Gastroesophageal sphincter (tissue), 4 donors: ENCODE data around the gene TBCEL. TPM values are rescaled to one million over a fixed set of nuclear protein-coding genes. Genes with fewer than 3 reads are reported as not detected.

Source experiments
- ATAC-seq: fragments of 150-250 bp; one replicate; pipeline ENCODE4 v1.9.1; 2016; ENCODE audit warnings: mild to moderate bottlenecking, moderate library complexity
- H3K27ac ChIP-seq, 4 donors: fragments of 200-600 bp; sonication (generic) in 3 of 4; 1 replicate in 3 of 4; 2 replicates in 1 of 4; pipeline ENCODE4 v1.5.1; 2016 to 2019
- H3K27me3 ChIP-seq: fragments of 200-600 bp; sonication (generic); one replicate; pipeline ENCODE4 v1.5.1; 2019
- H3K36me3 ChIP-seq, 2 donors: fragments of 200-600 bp; sonication (generic); one replicate each; pipeline ENCODE4 v1.5.1; 2019; ENCODE audit warnings: control low read depth in 1 of 2
- H3K4me1 ChIP-seq, 3 donors: fragments of 200-600 bp; sonication (generic); 1 replicate in 2 of 3; 2 replicates in 1 of 3; pipeline ENCODE4 v1.5.1; 2016 to 2019; ENCODE audit warnings: control low read depth in 2 of 3
- H3K4me3 ChIP-seq, 2 donors: fragments of 200-600 bp; sonication (generic); one replicate each; pipeline ENCODE4 v1.5.1; 2019; ENCODE audit warnings: mild to moderate bottlenecking in 1 of 2, moderate library complexity in 1 of 2
- H3K9me3 ChIP-seq, 3 donors: fragments of 200-600 bp; sonication (generic); one replicate each; pipeline ENCODE4 v1.5.1; 2017 to 2019; ENCODE audit warnings: control low read depth in 2 of 3
- CTCF ChIP-seq, 4 experiments: fragments of 200-600 bp in 2 of 4; fragments of 450-650 bp in 2 of 4; sonication (generic) in 1 of 4; IDR thresholded peaks; one replicate each; pipeline ENCODE4 v1.5.1; 2017 to 2019; ENCODE audit warnings: antibody characterized with exemption in 4 of 4, mild to moderate bottlenecking in 2 of 4, moderate library complexity in 2 of 4
- EP300 ChIP-seq: sonication (generic); formaldehyde crosslinking; IDR thresholded peaks from one replicate; pipeline ENCODE4 v1.6.1; 2017; ENCODE audit warnings: antibody characterized with exemption, mild to moderate bottlenecking
- POLR2A ChIP-seq, 2 donors: fragments of 450-650 bp; IDR thresholded peaks; one replicate each; pipeline ENCODE4 v1.6.1; 2017; ENCODE audit warnings: antibody characterized with exemption in 2 of 2, mild to moderate bottlenecking in 2 of 2, moderate library complexity in 1 of 2
- POLR2AphosphoS5 ChIP-seq: sonication (generic); formaldehyde crosslinking; IDR thresholded peaks from one replicate; pipeline ENCODE4 v1.6.1; 2017; ENCODE audit warnings: antibody characterized with exemption
- WGBS, 2 donors: methylation state at CpG; one replicate each; pipeline ENCODE4 v1.1.5; 2018; ENCODE audit warnings: low coverage in 1 of 2; 5-methylcytosine and 5-hydroxymethylcytosine counted together
- total RNA-seq, 4 donors: library from RNA; depleted of rRNA; stranded (reverse); fragments of >200 nt; gene quantifications; one replicate each; pipeline ENCODE4 v1.1.0, GENCODE V29; 2016

TBCEL gene
- total RNA-seq, 4 donors from 2014 or later = 25.7 to 39.0 (median 30.8) TPM

GRCh38 chr11:121090145-121090721, 66.3 kb downstream of the TBCEL start:
- Histone ChIP-seq H3K27ac (no peak overlapping the region), H3K4me3 (no peak overlapping the region), H3K9me3 (no peaks in the 10 kb centered on the region), H3K27me3 (no peaks in the 10 kb centered on the region), H3K36me3 (peaks cover 0 to 45% of the 10 kb centered on the region in 2 donors), H3K4me1 (no peaks in the 10 kb centered on the region)
- WGBS, 2 donors = 88 to 93% methylated on average over 4 to 5 of the region's 5 CpGs
- no peak for ATAC-seq
- TF ChIP-seq EP300 (no peak), CTCF (IDR thresholded peaks at IDR 0.05) (no peak), POLR2AphosphoS5 (no peak), POLR2A (IDR thresholded peaks at IDR 0.05) (no peak)

DNA sequence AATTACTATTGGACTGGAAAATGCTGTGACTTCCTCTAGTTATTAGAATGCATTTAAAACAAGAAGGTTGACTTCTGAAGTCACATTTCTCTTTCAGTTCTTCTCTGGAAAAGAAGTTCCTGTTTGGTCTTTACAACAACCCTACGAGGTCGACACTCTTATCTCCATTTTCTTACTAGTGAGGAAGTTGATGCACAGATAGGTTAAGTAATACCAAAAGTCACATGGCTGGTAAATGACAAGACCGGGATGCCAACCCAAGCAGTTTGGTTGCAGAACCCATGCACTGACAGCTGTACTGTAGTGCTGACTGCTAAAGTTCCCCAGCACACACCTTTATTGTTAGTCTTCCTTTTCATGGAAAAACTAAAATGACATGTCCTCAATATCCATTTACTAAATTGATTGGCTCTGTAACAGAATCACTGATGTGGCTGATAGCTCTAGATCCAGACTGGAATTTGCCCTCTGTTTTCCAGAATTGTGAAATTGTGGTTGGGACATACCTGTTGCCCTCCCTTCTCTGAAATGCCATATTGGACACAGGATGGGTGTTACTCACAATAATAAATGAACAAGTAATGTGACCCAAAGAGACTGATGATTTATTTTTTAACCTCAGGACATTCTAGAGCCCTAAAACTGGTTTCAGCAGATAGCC, 67.7 kb downstream of the TBCEL start:
- TF ChIP-seq POLR2AphosphoS5 (no peak), POLR2A (IDR thresholded peaks at IDR 0.05) (no peak), CTCF (IDR thresholded peaks at IDR 0.05) (no peak), EP300 (no peak)
- Histone ChIP-seq H3K27me3 (no peaks in the 10 kb centered on the region), H3K4me1 (no peaks in the 10 kb centered on the region), H3K4me3 (no peak overlapping the region), H3K9me3 (no peaks in the 10 kb centered on the region), H3K27ac (no peak overlapping the region), H3K36me3 (peaks cover 0 to 31% of the 10 kb centered on the region in 2 donors)
- WGBS, 2 donors = 76 to 90% methylated on average over 3 of the region's 3 CpGs
- ATAC-seq = no peak

DNA sequence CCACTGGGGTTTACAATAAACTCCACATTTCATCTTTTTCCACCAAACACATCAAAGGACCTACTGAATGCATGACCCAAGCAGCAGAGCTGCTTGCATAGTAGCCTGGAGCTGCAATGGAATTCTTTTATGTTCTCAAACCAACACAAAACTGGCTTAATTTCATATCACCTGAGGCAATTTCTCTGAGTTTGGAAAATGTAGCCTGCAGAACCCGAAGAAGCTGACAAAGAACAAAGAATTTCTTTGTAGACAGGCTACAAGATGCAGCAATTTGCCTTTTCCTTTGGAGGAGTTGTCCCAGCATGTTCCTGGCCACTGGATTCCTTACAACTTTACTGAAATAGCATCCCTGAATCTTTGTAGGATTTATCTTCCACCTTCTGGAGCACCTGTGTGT, 71.7 kb downstream of the TBCEL start:
- Histone ChIP-seq H3K27ac (no peak overlapping the region), H3K36me3 (no peaks in the 10 kb centered on the region), H3K27me3 (no peaks in the 10 kb centered on the region), H3K4me3 (no peak overlapping the region), H3K9me3 (no peaks in the 10 kb centered on the region), H3K4me1 (no peaks in the 10 kb centered on the region)
- 80 to 82% methylated on average over 1 of the region's 1 CpG for WGBS, 2 donors
- no peak for ATAC-seq
- TF ChIP-seq CTCF (IDR thresholded peaks at IDR 0.05) (no peak), POLR2A (IDR thresholded peaks at IDR 0.05) (no peak), EP300 (no peak), POLR2AphosphoS5 (no peak)

- Histone ChIP-seq H3K36me3 (no peaks in the 10 kb centered on the region), H3K4me1 (peaks cover 0 to 3% (median 2%) of the 10 kb centered on the region in 3 donors), H3K4me3 (no peak overlapping the region), H3K9me3 (no peaks in the 10 kb centered on the region), H3K27me3 (no peaks in the 10 kb centered on the region), H3K27ac (no peak overlapping the region)
- no peak for TF ChIP-seq POLR2AphosphoS5
- no peak for TF ChIP-seq EP300
- no peak for TF ChIP-seq POLR2A (IDR thresholded peaks at IDR 0.05)
- no peak for TF ChIP-seq CTCF (IDR thresholded peaks at IDR 0.05)
- 90 to 100% methylated on average over 2 to 4 of the region's 4 CpGs for WGBS, 2 donors
- ATAC-seq = no peak
Observed at GRCh38 chr11:121099364-121099763, 75.5 kb downstream of the TBCEL start.

DNA sequence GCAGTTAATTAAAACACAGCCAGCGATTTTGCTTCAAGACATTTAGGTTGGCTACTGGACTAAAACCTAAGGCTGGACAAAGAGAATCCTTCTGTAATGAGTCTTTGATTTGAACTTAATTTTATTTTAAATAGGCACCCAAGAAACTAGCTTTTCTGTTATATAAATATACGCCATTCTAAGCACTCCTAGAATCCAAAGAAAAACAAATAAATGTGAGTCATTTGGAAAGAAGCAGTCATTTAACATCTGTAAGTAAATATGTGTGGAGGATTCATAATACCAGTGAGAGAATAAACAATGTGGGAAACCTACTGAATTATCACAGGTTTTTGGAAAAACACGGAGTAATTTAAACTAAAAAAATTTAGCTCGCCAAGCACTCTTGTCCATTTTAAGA, 76.0 kb downstream of the TBCEL start:
- WGBS, 2 donors = 50 to 60% methylated on average over 4 of the region's 4 CpGs
- Histone ChIP-seq H3K4me3 (no peak overlapping the region), H3K9me3 (no peaks in the 10 kb centered on the region), H3K27ac (no peak overlapping the region), H3K4me1 (peaks cover 0 to 9% (median 8%) of the 10 kb centered on the region in 3 donors), H3K36me3 (no peaks in the 10 kb centered on the region), H3K27me3 (no peaks in the 10 kb centered on the region)
- no peak for ATAC-seq
- TF ChIP-seq POLR2A (IDR thresholded peaks at IDR 0.05) (no peak), POLR2AphosphoS5 (no peak), EP300 (no peak), CTCF (IDR thresholded peaks at IDR 0.05) (no peak)
